Endothelial cell of umbilical vein (primary cell): ENCODE measurements around the gene SLC4A4. TPM values are rescaled to one million over a fixed set of nuclear protein-coding genes. Genes with fewer than 3 reads are reported as not detected.

Source experiments
- BruUV-seq: library from RNA; stranded (reverse); fragments of 400-500 nt; replicated peaks from 2 replicates; lab custom pipeline; 2021; lab: Mats Ljungman, UMichigan
- CTCF ChIA-PET: fragments of 300-600, 350-600 bp; sonication (Branson Sonifier 250); formaldehyde crosslinking; loops from one replicate; lab custom pipeline; 2021; ENCODE audit warnings: antibody characterized with exemption, inconsistent platforms; lab: Charles Lee
- POLR2A ChIA-PET: fragments of 300-600, 350-600 bp; sonication (Branson Sonifier 250); formaldehyde crosslinking; loops from one replicate; lab custom pipeline; 2021; ENCODE audit warnings: antibody characterized with exemption, inconsistent platforms; lab: Charles Lee
- DNase-seq: peaks from one replicate; pipeline ENCODE4 v3.0.0-alpha.2; 2011; ENCODE audit warnings: low read depth, low spot score
- FAIRE-seq: peaks from 2 replicates; lab custom pipeline; 2011; peaks lifted over from hg19 to GRCh38; lab: Jason Lieb, UNC
- H2AFZ ChIP-seq: 2 replicates; pipeline ENCODE4 v1.6.0; 2012; ENCODE audit warnings: low read depth, low read length, control low read depth, inconsistent platforms
- H3K27ac ChIP-seq: 2 replicates; pipeline ENCODE4 v1.5.1; 2011; ENCODE audit warnings: low read depth, mild to moderate bottlenecking, control low read depth, low read length, moderate library complexity; ENCODE audit not compliant: insufficient read depth
- H3K27me3 ChIP-seq, 2 experiments: 2 replicates each; pipeline versions ENCODE4 v1.6.0 to v1.6.1; 2011; ENCODE audit warnings: low read length in 2 of 2, mixed read lengths in 1 of 2; ENCODE audit not compliant: control insufficient read depth in 2 of 2, insufficient read depth in 2 of 2
- H3K36me3 ChIP-seq, 2 experiments: 2 replicates in 1 of 2; 3 replicates in 1 of 2; pipeline ENCODE4 v1.5.1; 2011; ENCODE audit warnings: low read length in 2 of 2, mild to moderate bottlenecking in 1 of 2, moderate library complexity in 1 of 2; ENCODE audit not compliant: control insufficient read depth in 2 of 2, insufficient read depth in 2 of 2; ENCODE audit errors: extremely low read depth in 1 of 2
- H3K4me1 ChIP-seq: 3 replicates; pipeline ENCODE4 v1.5.1; 2011; ENCODE audit warnings: mild to moderate bottlenecking, low read length; ENCODE audit not compliant: control insufficient read depth, insufficient read depth; ENCODE audit errors: extremely low read depth
- H3K4me2 ChIP-seq: 2 replicates; pipeline ENCODE4 v1.6.1; 2011; ENCODE audit warnings: low read length, control low read depth, mixed read lengths; ENCODE audit not compliant: insufficient read depth
- H3K4me3 ChIP-seq, 3 experiments: fragments of 200-600 bp in 1 of 3; sonication (generic), shearing (Covaris generic) in 1 of 3; replicated peaks in 1 of 3; 2 replicates each; pipeline ENCODE4 v1.5.1; 2011 to 2016; ENCODE audit warnings: control low read depth in 3 of 3, low read length in 3 of 3, mild to moderate bottlenecking in 2 of 3, inconsistent platforms in 1 of 3, low read depth in 1 of 3, moderate library complexity in 1 of 3; ENCODE audit not compliant: insufficient read depth in 1 of 3
- H3K79me2 ChIP-seq: 2 replicates; pipeline ENCODE4 v1.6.0; 2012; ENCODE audit warnings: low read length, inconsistent platforms; ENCODE audit not compliant: control insufficient read depth, insufficient read depth
- H3K9ac ChIP-seq: replicated peaks from 2 replicates; pipeline ENCODE3; 2011; ENCODE audit warnings: low read length, control low read depth; ENCODE audit not compliant: insufficient read depth; ENCODE audit errors: extremely low read depth
- H3K9me1 ChIP-seq: replicated peaks from 3 replicates; pipeline ENCODE4 v1.6.0; 2011; ENCODE audit warnings: mild to moderate bottlenecking, low read length; ENCODE audit not compliant: control insufficient read depth, insufficient read depth; ENCODE audit errors: extremely low read depth
- H3K9me3 ChIP-seq: replicated peaks from 2 replicates; pipeline ENCODE4 v1.5.1; 2012; ENCODE audit warnings: low read length, inconsistent platforms; ENCODE audit not compliant: control insufficient read depth, insufficient read depth
- H4K20me1 ChIP-seq: replicated peaks from 2 replicates; pipeline ENCODE3; 2011; ENCODE audit warnings: mild to moderate bottlenecking, low read length; ENCODE audit not compliant: control insufficient read depth, insufficient read depth; ENCODE audit errors: extremely low read depth
- CTCF ChIP-seq, 2 donors: IDR thresholded peaks; 1 replicate in 1 of 2; 2 replicates in 1 of 2; pipeline ENCODE4 v1.5.1; 2011; ENCODE audit warnings: low read length in 2 of 2, mild to moderate bottlenecking in 2 of 2, moderate library complexity in 2 of 2, control low read depth in 1 of 2, inconsistent platforms in 1 of 2, low read depth in 1 of 2; ENCODE audit not compliant: insufficient read depth in 1 of 2; ENCODE audit errors: extremely low read depth in 1 of 2
- EZH2 ChIP-seq: IDR thresholded peaks from 2 replicates; pipeline ENCODE4 v1.6.1; 2012; ENCODE audit warnings: borderline replicate concordance, low read depth, mild to moderate bottlenecking, moderate library complexity, low read length, inconsistent platforms; ENCODE audit not compliant: severe bottlenecking
- FOS ChIP-seq: IDR thresholded peaks from 2 replicates; pipeline ENCODE4 v1.6.1; 2011; ENCODE audit warnings: mild to moderate bottlenecking, low read length, moderate library complexity, borderline replicate concordance; ENCODE audit not compliant: insufficient read depth
- GATA2 ChIP-seq: IDR thresholded peaks from 2 replicates; pipeline ENCODE4 v1.7.0; 2011; ENCODE audit warnings: low read depth, mild to moderate bottlenecking, moderate library complexity, mixed read lengths, low read length; ENCODE audit not compliant: insufficient read length, insufficient read depth
- JUN ChIP-seq: IDR thresholded peaks from 2 replicates; pipeline ENCODE4 v1.6.1; 2011; ENCODE audit warnings: borderline replicate concordance, low read depth; ENCODE audit not compliant: insufficient read length, insufficient read depth
- MAX ChIP-seq: IDR thresholded peaks from 2 replicates; pipeline ENCODE4 v1.6.1; 2011; ENCODE audit not compliant: insufficient read depth, insufficient read length
- MYC ChIP-seq: IDR thresholded peaks from one replicate; pipeline ENCODE4 v1.6.1; 2011; ENCODE audit warnings: mild to moderate bottlenecking, low read depth, low read length
- POLR2A ChIP-seq: IDR thresholded peaks from 2 replicates; pipeline ENCODE4 v1.6.1; 2012; ENCODE audit warnings: low read depth, mild to moderate bottlenecking, control low read depth, low read length
- POLR2AphosphoS5 ChIP-seq: IDR thresholded peaks from 2 replicates; pipeline ENCODE4 v1.6.1; 2012; ENCODE audit warnings: low read depth, mild to moderate bottlenecking, control low read depth, low read length, moderate library complexity; ENCODE audit not compliant: insufficient read depth
- dilution Hi-C: fragments of 300-500 bp; cut with MboI; formaldehyde crosslinking; loops from one replicate; pipeline ENCODE4 v1.15.0; 2019; ENCODE audit warnings: low sequenced_read_pairs; ENCODE audit not compliant: extremely low pct_ligation_motif_present
- intact Hi-C: fragments of 100-400 bp; cut with micrococcal nuclease; formaldehyde crosslinking; loops from one replicate; pipeline ENCODE4 v1.10.0; 2022
- polyA plus RNA-seq, 4 experiments: library from polyadenylated mRNA; depleted of rRNA in 3 of 4; stranded (reverse) in 3 of 4; unstranded in 1 of 4; fragments of >200 nt; gene quantifications; 2 replicates each; pipeline versions ENCODE4 v1.2.1 to v1.2.3, GENCODE V29; 2011 to 2012; ENCODE audit warnings: missing spikeins in 1 of 4
- total RNA-seq: library from RNA; stranded (reverse); gene quantifications from 2 replicates; pipeline ENCODE4 v1.2.3, GENCODE V29; 2021

SLC4A4 gene
- total and polyA plus RNA-seq, 2 donors (not counting 3 experiments of a cell fraction or from before 2014, with no cell fraction given): not detected

- no peak for TF ChIP-seq FOS
- no peak for TF ChIP-seq POLR2AphosphoS5
- TF ChIP-seq MAX: no peak
- no peak for TF ChIP-seq MYC
- no peak for TF ChIP-seq EZH2
- no peak for TF ChIP-seq GATA2
- TF ChIP-seq POLR2A: no peak
- TF ChIP-seq JUN: no peak
- TF ChIP-seq CTCF (IDR thresholded peaks at IDR 0.05; ENCODE audit: extremely low read depth in 1 of 2, insufficient read depth in 1 of 2, low read depth in 1 of 2, low read length in 2 of 2): no peak
- dilution Hi-C loops (no loop called here), intact Hi-C loops (no loop called here)
- BruUV-seq: no TSS peak
- Histone ChIP-seq H3K4me2 (no peak overlapping the region), H3K9me3 (no peaks in the 10 kb centered on the region), H4K20me1 (no peaks in the 10 kb centered on the region), H3K27me3 (no peaks in the 10 kb centered on the region), H3K36me3 (no peaks in the 10 kb centered on the region), H3K4me3 (no peak overlapping the region), H3K4me1 (no peaks in the 10 kb centered on the region), H2AFZ (no peak overlapping the region), H3K27ac (no peak overlapping the region), H3K9me1 (no peaks in the 10 kb centered on the region), H3K79me2 (no peaks in the 10 kb centered on the region), H3K9ac (no peak overlapping the region)
- ChIA-PET POLR2A (interaction anchor here (0.7 kb wide), 1 partner anchor 1007 kb away, joined by 3 read pairs; no protein-coding TSS in a partner anchor), CTCF (no interaction called here)
- no peak for FAIRE-seq
- no peak for DNase-seq
These were observed 181.5 kb downstream of the SLC4A4 start for GRCh38 chr4:71520308-71520707.
